Nephron (organoid): Measurements from ENCODE around the gene UBN2.
A peak's percentile ranks its signal among the peaks of the same experiment; 100 is the strongest.

ENCODE experiments used
- H3K27ac Mint-ChIP-seq, 3 experiments: 2 replicates each; pipeline ENCODE4 v1.8.0; 2020; ENCODE audit warnings: mixed read lengths in 3 of 3, mild to moderate bottlenecking in 2 of 3, moderate library complexity in 1 of 3
- H3K27me3 Mint-ChIP-seq: 2 replicates; pipeline ENCODE4 v1.8.0; 2021; ENCODE audit warnings: low read depth, mild to moderate bottlenecking, moderate library complexity, mixed read lengths
- H3K36me3 Mint-ChIP-seq: 2 replicates; pipeline ENCODE4 v1.8.0; 2020; ENCODE audit warnings: low read depth, mixed read lengths
- H3K4me1 Mint-ChIP-seq: 2 replicates; pipeline ENCODE4 v1.8.0; 2020; ENCODE audit warnings: mixed read lengths
- H3K4me3 Mint-ChIP-seq, 3 experiments: 2 replicates each; pipeline ENCODE4 v1.8.0; 2020; ENCODE audit warnings: mild to moderate bottlenecking in 3 of 3, mixed read lengths in 3 of 3, moderate library complexity in 2 of 3
- H3K9me3 Mint-ChIP-seq: 2 replicates; pipeline ENCODE4 v1.8.0; 2020; ENCODE audit warnings: mixed read lengths
- TF ChIP-seq, protein P1 (sequence below), 3 experiments: fragments of 200-600 bp; sonication (generic); IDR thresholded peaks; one replicate each; pipeline ENCODE4 v1.5.0; 2021; ENCODE audit warnings: antibody characterized with exemption in 3 of 3; ENCODE audit not compliant: unreplicated experiment in 3 of 3

The UBN2 gene

DNA sequence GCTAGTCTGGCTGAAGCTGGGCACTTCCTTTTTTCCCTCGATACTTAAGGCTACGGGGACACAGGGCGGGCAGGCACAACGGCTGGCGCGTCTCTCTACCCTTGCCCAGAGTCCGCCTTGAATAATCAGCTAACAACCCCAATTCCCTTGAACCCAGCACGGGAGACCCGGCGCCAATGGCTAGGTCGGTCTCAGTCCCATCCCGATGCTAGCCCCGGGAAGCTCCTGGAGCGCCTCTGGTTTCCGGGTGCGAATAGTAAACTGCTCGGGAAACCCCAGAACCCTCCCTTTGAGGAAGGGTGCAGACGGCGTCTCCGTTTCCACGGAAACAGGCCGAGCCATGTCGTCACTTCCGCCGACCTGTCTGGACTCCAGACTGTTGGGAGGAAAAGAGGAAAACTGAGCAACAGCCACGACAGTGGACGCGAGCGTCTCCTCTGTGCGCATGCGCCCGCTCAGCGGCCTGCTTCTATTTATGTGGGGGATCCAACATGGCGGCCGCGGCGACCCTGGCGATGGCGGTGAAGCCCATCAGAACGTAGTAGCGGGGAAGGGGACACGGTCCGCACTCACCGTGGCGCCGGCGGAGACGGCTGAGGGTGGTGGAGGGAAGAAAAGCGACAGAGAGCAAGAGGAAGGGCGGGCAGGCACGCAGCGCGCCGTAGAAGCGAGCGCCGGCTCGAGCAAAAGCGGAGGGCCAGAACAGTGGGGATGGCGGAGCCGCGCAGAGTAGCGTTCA, at the start of gene UBN2:
Gene UBN2 (plus strand): TSS at position 464 of the 739 bp plus-strand sequence. CDS start 248 bp downstream, at position 712.
- Mint-ChIP-seq H3K4me1 (peaks cover 27% of the 10 kb centered on the region), H3K4me3 (peak within 1 kb of the TSS; percentile 97 to 100 (median 98)), H3K9me3 (no peaks in the 10 kb centered on the region), H3K27me3 (peaks cover 5% of the 10 kb centered on the region), H3K36me3 (no peaks in the 10 kb centered on the region), H3K27ac (peak within 1 kb of the TSS; percentile 88 to 98 (median 97))
- TF ChIP-seq, protein P1, sequence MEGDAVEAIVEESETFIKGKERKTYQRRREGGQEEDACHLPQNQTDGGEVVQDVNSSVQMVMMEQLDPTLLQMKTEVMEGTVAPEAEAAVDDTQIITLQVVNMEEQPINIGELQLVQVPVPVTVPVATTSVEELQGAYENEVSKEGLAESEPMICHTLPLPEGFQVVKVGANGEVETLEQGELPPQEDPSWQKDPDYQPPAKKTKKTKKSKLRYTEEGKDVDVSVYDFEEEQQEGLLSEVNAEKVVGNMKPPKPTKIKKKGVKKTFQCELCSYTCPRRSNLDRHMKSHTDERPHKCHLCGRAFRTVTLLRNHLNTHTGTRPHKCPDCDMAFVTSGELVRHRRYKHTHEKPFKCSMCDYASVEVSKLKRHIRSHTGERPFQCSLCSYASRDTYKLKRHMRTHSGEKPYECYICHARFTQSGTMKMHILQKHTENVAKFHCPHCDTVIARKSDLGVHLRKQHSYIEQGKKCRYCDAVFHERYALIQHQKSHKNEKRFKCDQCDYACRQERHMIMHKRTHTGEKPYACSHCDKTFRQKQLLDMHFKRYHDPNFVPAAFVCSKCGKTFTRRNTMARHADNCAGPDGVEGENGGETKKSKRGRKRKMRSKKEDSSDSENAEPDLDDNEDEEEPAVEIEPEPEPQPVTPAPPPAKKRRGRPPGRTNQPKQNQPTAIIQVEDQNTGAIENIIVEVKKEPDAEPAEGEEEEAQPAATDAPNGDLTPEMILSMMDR (IDR thresholded peaks at IDR 0.05; ENCODE audit: unreplicated experiment in 3 of 3) = no peak

DNA sequence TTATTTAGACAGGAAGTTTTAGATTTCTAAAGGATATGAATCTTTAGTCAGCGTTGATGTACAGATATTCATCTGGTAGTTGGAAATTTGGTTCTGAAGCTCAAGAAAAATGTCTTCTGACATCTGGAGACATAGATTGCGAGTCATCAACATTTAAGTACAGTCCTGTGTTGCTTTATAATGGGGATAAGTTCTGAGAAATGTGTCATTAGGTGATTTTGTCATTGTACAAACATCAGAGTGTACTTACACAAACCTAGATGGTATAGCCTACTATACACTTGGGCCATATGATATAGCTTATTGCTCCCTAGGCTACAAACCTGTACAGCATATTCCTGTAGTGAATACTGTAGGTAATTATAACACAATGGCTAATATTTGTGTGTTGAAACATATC, 49.6 kb upstream of the UBN2 start:
- no peaks in the 10 kb centered on the region for H3K27me3 Mint-ChIP-seq

DNA sequence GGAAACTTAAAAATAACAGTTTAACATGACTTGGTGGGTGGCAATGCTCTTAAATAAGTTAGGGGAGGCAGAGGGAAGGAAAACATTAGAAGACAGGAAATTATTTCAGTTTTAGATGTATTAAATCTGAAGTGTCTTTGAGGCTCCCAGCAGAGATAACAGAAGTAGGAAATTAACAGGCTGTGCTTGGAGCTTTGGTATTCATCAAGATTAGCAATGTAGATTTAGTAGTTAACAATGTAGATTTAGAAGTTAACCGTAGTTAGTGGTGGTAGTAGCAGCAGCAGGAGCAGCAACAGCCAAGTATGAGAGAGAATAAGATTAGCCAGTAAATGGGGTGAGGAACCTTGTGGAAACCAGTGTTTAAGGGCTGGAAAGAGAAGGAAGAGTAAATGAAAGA, 48.7 kb upstream of the UBN2 start:
- H3K4me3 Mint-ChIP-seq = no peak overlapping the region
- H3K27ac Mint-ChIP-seq = no peak overlapping the region
- no peaks in the 10 kb centered on the region for H3K4me1 Mint-ChIP-seq
- no peaks in the 10 kb centered on the region for H3K9me3 Mint-ChIP-seq
- H3K27me3 Mint-ChIP-seq = no peaks in the 10 kb centered on the region
- TF ChIP-seq, protein P1 (IDR thresholded peaks at IDR 0.05; ENCODE audit: unreplicated experiment in 3 of 3) = no peak
- H3K36me3 Mint-ChIP-seq = peaks cover 40% of the 10 kb centered on the region

More for the DNA sequence above, 49.6 kb upstream of the UBN2 start:
- H3K27ac Mint-ChIP-seq = no peak overlapping the region
- H3K36me3 Mint-ChIP-seq = peaks cover 40% of the 10 kb centered on the region
- no peaks in the 10 kb centered on the region for H3K4me1 Mint-ChIP-seq
- H3K4me3 Mint-ChIP-seq = no peak overlapping the region
- no peaks in the 10 kb centered on the region for H3K9me3 Mint-ChIP-seq
- TF ChIP-seq, protein P1 (IDR thresholded peaks at IDR 0.05; ENCODE audit: unreplicated experiment in 3 of 3) = no peak

DNA sequence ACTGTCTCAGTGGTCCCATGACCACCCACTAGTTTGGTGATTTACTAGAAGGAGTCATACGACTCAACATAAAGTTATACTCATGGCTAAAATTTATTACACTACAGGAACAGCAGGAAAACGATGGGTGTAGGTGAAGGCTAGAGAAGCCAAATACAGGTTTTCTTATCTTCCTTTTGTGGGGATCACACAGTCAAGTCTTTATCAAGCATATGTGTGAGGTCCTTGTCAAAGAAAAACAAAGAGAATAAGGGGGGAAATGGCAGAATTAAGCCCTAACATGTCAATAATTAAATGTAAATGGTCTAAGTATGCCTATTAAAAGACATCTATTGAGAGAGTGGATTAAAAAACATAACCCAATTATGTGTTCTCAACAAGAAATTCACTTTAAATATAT, 47.8 kb upstream of the UBN2 start:
- Mint-ChIP-seq H3K4me1 (no peaks in the 10 kb centered on the region), H3K4me3 (no peak overlapping the region)

DNA sequence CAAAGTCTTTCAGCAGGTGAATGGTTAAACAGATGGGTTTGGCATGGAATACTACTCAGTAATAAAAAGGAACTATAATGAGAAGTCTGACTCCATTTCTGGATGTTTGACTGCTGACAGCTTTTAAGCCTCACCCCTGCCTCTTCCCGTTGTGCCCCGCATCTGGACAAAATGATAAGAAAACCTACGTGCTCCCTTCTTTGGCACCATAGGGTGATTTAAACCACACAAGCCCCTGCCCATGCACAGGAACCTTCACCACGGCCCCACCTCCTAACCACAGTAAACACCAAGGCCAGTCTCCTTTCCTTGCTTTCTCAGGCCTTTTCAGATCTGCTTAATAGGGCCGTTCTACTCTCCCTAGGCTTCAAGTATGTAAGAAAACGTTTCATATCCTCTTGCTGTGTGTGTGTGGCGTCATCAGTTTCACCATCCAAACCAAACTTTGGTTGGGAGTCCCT, 47.1 kb upstream of the UBN2 start:
- H3K27me3 Mint-ChIP-seq = no peaks in the 10 kb centered on the region
- no peaks in the 10 kb centered on the region for H3K4me1 Mint-ChIP-seq
- TF ChIP-seq, protein P1 (IDR thresholded peaks at IDR 0.05; ENCODE audit: unreplicated experiment in 3 of 3) = no peak
- no peak overlapping the region for H3K27ac Mint-ChIP-seq
- H3K4me3 Mint-ChIP-seq = no peak overlapping the region
- no peaks in the 10 kb centered on the region for H3K9me3 Mint-ChIP-seq
- peaks cover 43% of the 10 kb centered on the region for H3K36me3 Mint-ChIP-seq

More for the DNA sequence above, 47.8 kb upstream of the UBN2 start:
- no peak overlapping the region for H3K27ac Mint-ChIP-seq
- TF ChIP-seq, protein P1 (IDR thresholded peaks at IDR 0.05; ENCODE audit: unreplicated experiment in 3 of 3) = no peak
- H3K36me3 Mint-ChIP-seq = peaks cover 40% of the 10 kb centered on the region
- no peaks in the 10 kb centered on the region for H3K27me3 Mint-ChIP-seq
- H3K9me3 Mint-ChIP-seq = no peaks in the 10 kb centered on the region

DNA sequence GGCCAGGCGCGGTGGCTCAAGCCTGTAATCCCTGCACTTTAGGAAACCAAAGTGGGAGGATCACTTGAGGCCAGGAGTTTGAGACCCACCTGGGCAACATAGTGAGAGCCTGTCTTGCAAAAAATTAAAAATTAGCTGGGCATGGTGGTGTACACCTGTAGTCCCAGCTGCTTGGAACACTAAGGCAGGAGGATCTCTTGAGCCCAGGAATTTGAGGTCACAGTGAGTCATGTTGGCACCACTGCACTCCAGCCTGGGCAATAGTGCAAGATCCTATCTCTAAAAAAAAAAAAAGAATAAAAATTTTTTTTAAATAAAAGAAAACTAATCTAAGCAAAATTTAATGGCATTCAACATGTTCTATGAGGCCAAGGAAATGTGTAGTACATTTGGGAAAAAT, 44.9 kb upstream of the UBN2 start:
- Mint-ChIP-seq H3K4me1 (no peaks in the 10 kb centered on the region), H3K27ac (no peak overlapping the region), H3K9me3 (no peaks in the 10 kb centered on the region), H3K27me3 (no peaks in the 10 kb centered on the region), H3K4me3 (no peak overlapping the region), H3K36me3 (peaks cover 51% of the 10 kb centered on the region)
- TF ChIP-seq, protein P1 (IDR thresholded peaks at IDR 0.05; ENCODE audit: unreplicated experiment in 3 of 3) = no peak
